GM12878 (cell line): Measurements from ENCODE around the gene AFF2. TPM values are rescaled to one million over a fixed set of nuclear protein-coding genes. Genes with fewer than 3 reads are reported as not detected.

Source experiments
- ATAC-seq: fragments of 200-7000 bp; cut with Tn5 transposase; 3 replicates; pipeline ENCODE4 v1.9.1; 2020; ENCODE audit warnings: mild to moderate bottlenecking, moderate library complexity
- BruUV-seq: library from RNA; stranded (reverse); fragments of 400-500 nt; replicated peaks from 2 replicates; lab custom pipeline; 2021; lab: Mats Ljungman, UMichigan
- CTCF ChIA-PET: fragments of 300-600 bp; sonication (Branson Sonifier 250); formaldehyde crosslinking; extraction: SDS; loops from one replicate; lab custom pipeline; 2021; ENCODE audit warnings: inconsistent platforms; lab: Yijun Ruan, JAX
- POLR2A ChIA-PET: fragments of 350-600 bp; formaldehyde crosslinking; extraction: SDS; loops from one replicate; lab custom pipeline; 2021; ENCODE audit warnings: inconsistent platforms; lab: Charles Lee
- RAD21 ChIA-PET: fragments of 300-600 bp; sonication (Branson Sonifier 250); formaldehyde crosslinking; loops from one replicate; lab custom pipeline; 2023; ENCODE audit warnings: antibody characterized with exemption; ENCODE audit not compliant: unreplicated experiment; lab: Charles Lee
- SMC1A ChIA-PET: fragments of 300-600 bp; sonication (Branson Sonifier 250); formaldehyde crosslinking; loops from one replicate; lab custom pipeline; 2023; ENCODE audit not compliant: unreplicated experiment, uncharacterized antibody; lab: Charles Lee
- DNase-seq: peaks from one replicate; pipeline ENCODE4 v3.0.0-alpha.2; 2011; ENCODE audit warnings: low read depth, low spot score
- FAIRE-seq: peaks from 3 replicates; lab custom pipeline; 2011; peaks lifted over from hg19 to GRCh38; lab: Jason Lieb, UNC
- H2AFZ ChIP-seq: 2 replicates; pipeline ENCODE4 v1.6.0; 2011; ENCODE audit warnings: low read depth, low read length, control low read depth; ENCODE audit not compliant: control insufficient read depth
- H3K27ac ChIP-seq: 2 replicates; pipeline ENCODE4 v1.5.1; 2011; ENCODE audit warnings: control low read depth; ENCODE audit not compliant: control insufficient read depth, insufficient read depth
- H3K27me3 ChIP-seq, 2 experiments: replicated peaks in 1 of 2; 2 replicates each; pipeline versions ENCODE4 v1.6.0 to v1.6.1; 2011; ENCODE audit warnings: low read length in 1 of 2; ENCODE audit not compliant: control insufficient read depth in 2 of 2, insufficient read depth in 2 of 2
- H3K36me3 ChIP-seq, 2 experiments: 2 replicates each; pipeline ENCODE4 v1.5.1; 2011; ENCODE audit warnings: low read length in 1 of 2; ENCODE audit not compliant: control insufficient read depth in 2 of 2, insufficient read depth in 2 of 2
- H3K4me1 ChIP-seq: 2 replicates; pipeline ENCODE4 v1.6.1; 2011; ENCODE audit warnings: mild to moderate bottlenecking, low read length, moderate library complexity, mixed read lengths; ENCODE audit not compliant: control insufficient read depth, insufficient read depth
- H3K4me2 ChIP-seq: 2 replicates; pipeline ENCODE4 v1.6.0; 2011; ENCODE audit warnings: control low read depth; ENCODE audit not compliant: control insufficient read depth, insufficient read depth
- H3K4me3 ChIP-seq: fragments of 200-600 bp; sonication (generic); 2 replicates; pipeline ENCODE4 v1.5.1; 2016
- H3K79me2 ChIP-seq: 2 replicates; pipeline ENCODE4 v1.6.0; 2011; ENCODE audit warnings: low read length; ENCODE audit not compliant: control insufficient read depth, insufficient read depth
- H3K9ac ChIP-seq: 2 replicates; pipeline ENCODE4 v1.8.0; 2011; ENCODE audit warnings: low read length, control low read depth, mixed read lengths; ENCODE audit not compliant: control insufficient read depth, insufficient read depth
- H3K9me3 ChIP-seq: replicated peaks from 3 replicates; pipeline ENCODE4 v1.5.1; 2011; ENCODE audit warnings: mild to moderate bottlenecking, low read length; ENCODE audit not compliant: control insufficient read depth, insufficient read depth
- H4K20me1 ChIP-seq: 2 replicates; pipeline ENCODE4 v1.6.0; 2011; ENCODE audit not compliant: control insufficient read depth, insufficient read depth
- BRCA1 ChIP-seq: IDR thresholded peaks from 2 replicates; pipeline ENCODE4 v1.6.1; 2011; ENCODE audit warnings: low read depth, low read length, improper control_type of control experiment
- ESRRA ChIP-seq: IDR thresholded peaks from 2 replicates; pipeline ENCODE4 v1.6.1; 2012; ENCODE audit warnings: mild to moderate bottlenecking, low read length, improper control_type of control experiment
- KDM1A ChIP-seq: fragments of 200-600 bp; sonication (generic); IDR thresholded peaks from 2 replicates; pipeline ENCODE4 v1.6.1; 2016; ENCODE audit warnings: borderline replicate concordance
- NBN ChIP-seq: fragments of 450-650 bp; IDR thresholded peaks from 2 replicates; pipeline ENCODE4 v1.6.1; 2016
- NR2C1 ChIP-seq: fragments of 450-650 bp; IDR thresholded peaks from 2 replicates; pipeline ENCODE4 v1.6.1; 2017; ENCODE audit warnings: antibody characterized with exemption, mild to moderate bottlenecking, moderate library complexity
- PAX5 ChIP-seq: IDR thresholded peaks from 2 replicates; pipeline ENCODE4 v1.6.1; 2011; ENCODE audit warnings: low read depth, low read length, borderline replicate concordance
- POLR2AphosphoS2 ChIP-seq: IDR thresholded peaks from 2 replicates; pipeline ENCODE4 v1.6.1; 2011; ENCODE audit warnings: low read depth, mild to moderate bottlenecking, low read length, improper control_type of control experiment, moderate library complexity
- SIN3A ChIP-seq: IDR thresholded peaks from 2 replicates; pipeline ENCODE4 v1.6.1; 2012; ENCODE audit warnings: low read depth, low read length, improper control_type of control experiment
- SIX5 ChIP-seq: IDR thresholded peaks from 2 replicates; pipeline ENCODE4 v1.6.1; 2011; ENCODE audit warnings: mild to moderate bottlenecking, low read depth, low read length, moderate library complexity; ENCODE audit not compliant: severe bottlenecking
- WRNIP1 ChIP-seq: IDR thresholded peaks from 2 replicates; pipeline ENCODE4 v1.6.1; 2011; ENCODE audit warnings: low read depth, low read length, improper control_type of control experiment, borderline replicate concordance
- ZBTB40 ChIP-seq: fragments of 450-650 bp; IDR thresholded peaks from 2 replicates; pipeline ENCODE4 v1.6.1; 2016; ENCODE audit warnings: mild to moderate bottlenecking, moderate library complexity, borderline replicate concordance
- WGBS: methylation state at CpG from one replicate; pipeline ENCODE4 v1.1.6; 2016; ENCODE audit warnings: low lambda C conversion rate; ENCODE audit not compliant: insufficient replicate concordance, insufficient coverage; ENCODE audit errors: missing lambda C conversion rate; 5-methylcytosine and 5-hydroxymethylcytosine counted together
- in situ Hi-C: fragments of 300-500 bp; cut with MboI; formaldehyde crosslinking; loops from 9 replicates; pipeline ENCODE4 v1.14.3; 2018; ENCODE audit warnings: mixed read lengths
- intact Hi-C: fragments of 100-400 bp; cut with micrococcal nuclease; formaldehyde crosslinking; loops from one replicate; pipeline ENCODE4 v1.14.2; 2022; ENCODE audit not compliant: unreplicated experiment
- polyA plus RNA-seq, 11 experiments: library from polyadenylated mRNA; depleted of rRNA in 4 of 11; unstranded in 6 of 11; stranded (reverse) in 5 of 11; fragments of >200 nt; fragmentation: Nextera tagmentation in 4 of 11; fragmentation: Illumina TruSeq in 1 of 11; extraction: Ambion mirVana in 4 of 11; extraction: Trizol in 1 of 11; gene quantifications; 1 replicate in 1 of 11; 2 replicates in 10 of 11; pipeline versions ENCODE4 v1.2.1 to v1.2.3, GENCODE V29; 2011 to 2016; ENCODE audit warnings: inconsistent platforms in 2 of 11, missing spikeins in 2 of 11, low read depth in 1 of 11
- total RNA-seq, 4 experiments: library from RNA; depleted of rRNA in 3 of 4; stranded (reverse); fragments of >200 nt in 3 of 4; fragmentation: Illumina TruSeq in 1 of 4; extraction: Trizol in 1 of 4; gene quantifications; 2 replicates each; pipeline versions ENCODE4 v1.2.1 to v1.2.3, GENCODE V29; 2013 to 2021

The AFF2 gene
- total and polyA plus RNA-seq, 10 of the 15 experiments (the other 5 are each of a cell fraction or from before 2014, with no cell fraction given) = under 0.01 to 0.03 TPM; not detected in 8

- 37% methylated on average over 5 of the region's 5 CpGs for WGBS
- Histone ChIP-seq H3K4me2 (no peak overlapping the region), H3K4me1 (no peaks in the 10 kb centered on the region), H3K27me3 (peaks cover 0 to under 1% of the 10 kb centered on the region in 2 experiments; a peak in 2 of 4 replicates), H3K36me3 (no peaks in the 10 kb centered on the region), H3K4me3 (no peak overlapping the region), H3K9ac (no peak overlapping the region), H2AFZ (no peak overlapping the region), H3K27ac (no peak overlapping the region), H3K9me3 (no peaks in the 10 kb centered on the region), H4K20me1 (no peaks in the 10 kb centered on the region), H3K79me2 (no peaks in the 10 kb centered on the region)
- no peak for TF ChIP-seq SIN3A
- TF ChIP-seq BRCA1 = no peak
- in situ Hi-C loops (no loop called here), intact Hi-C loops (no loop called here)
- FAIRE-seq (no peak), DNase-seq (no peak), ATAC-seq (no peak)
- ChIA-PET POLR2A (no interaction called here), RAD21 (no interaction called here), CTCF (no interaction called here), SMC1A (no interaction called here)
- no TSS peak for BruUV-seq
Observed at GRCh38 chrX:148811236-148811635, 310.8 kb downstream of the AFF2 start.

- no peaks in the 10 kb centered on the region for H3K79me2 ChIP-seq
- SMC1A ChIA-PET = interaction anchor here (1.3 kb wide), 1 partner anchor 68 kb away, joined by 3 read pairs; no protein-coding TSS in a partner anchor
- FAIRE-seq = no peak
Observed at GRCh38 chrX:148813422-148813821, 313.0 kb downstream of the AFF2 start.

More at GRCh38 chrX:148813422-148813821, 313.0 kb downstream of the AFF2 start:
- Histone ChIP-seq H4K20me1 (no peaks in the 10 kb centered on the region), H3K4me2 (no peak overlapping the region), H3K4me3 (no peak overlapping the region), H3K36me3 (no peaks in the 10 kb centered on the region), H3K27ac (no peak overlapping the region), H3K4me1 (no peaks in the 10 kb centered on the region), H3K27me3 (no peaks in the 10 kb centered on the region; a peak in 1 of 4 replicates), H3K9ac (no peak overlapping the region), H2AFZ (no peak overlapping the region), H3K9me3 (no peaks in the 10 kb centered on the region)
- ChIA-PET RAD21 (no interaction called here), CTCF (no interaction called here), POLR2A (no interaction called here)
- no TSS peak for BruUV-seq
- intact Hi-C loops = no loop called here
- ATAC-seq (no peak), DNase-seq (no peak)
- in situ Hi-C loops = no loop called here
- 0% methylated on average over 1 of the region's 1 CpG for WGBS
- TF ChIP-seq NR2C1 (no peak), POLR2AphosphoS2 (no peak), SIX5 (no peak), ESRRA (no peak), PAX5 (no peak), NBN (no peak), KDM1A (no peak), WRNIP1 (no peak), ZBTB40 (no peak)
